ENCODE results near the gene TMEM43. TPM values are rescaled to one million over a fixed set of nuclear protein-coding genes. Genes with fewer than 3 reads are reported as not detected.

The TMEM43 gene
- total and polyA plus RNA-seq, 2 of the 13 experiments (the other 11 are each of a cell fraction or from before 2014, with no cell fraction given), result 48.9 to 50.5 TPM

DNA sequence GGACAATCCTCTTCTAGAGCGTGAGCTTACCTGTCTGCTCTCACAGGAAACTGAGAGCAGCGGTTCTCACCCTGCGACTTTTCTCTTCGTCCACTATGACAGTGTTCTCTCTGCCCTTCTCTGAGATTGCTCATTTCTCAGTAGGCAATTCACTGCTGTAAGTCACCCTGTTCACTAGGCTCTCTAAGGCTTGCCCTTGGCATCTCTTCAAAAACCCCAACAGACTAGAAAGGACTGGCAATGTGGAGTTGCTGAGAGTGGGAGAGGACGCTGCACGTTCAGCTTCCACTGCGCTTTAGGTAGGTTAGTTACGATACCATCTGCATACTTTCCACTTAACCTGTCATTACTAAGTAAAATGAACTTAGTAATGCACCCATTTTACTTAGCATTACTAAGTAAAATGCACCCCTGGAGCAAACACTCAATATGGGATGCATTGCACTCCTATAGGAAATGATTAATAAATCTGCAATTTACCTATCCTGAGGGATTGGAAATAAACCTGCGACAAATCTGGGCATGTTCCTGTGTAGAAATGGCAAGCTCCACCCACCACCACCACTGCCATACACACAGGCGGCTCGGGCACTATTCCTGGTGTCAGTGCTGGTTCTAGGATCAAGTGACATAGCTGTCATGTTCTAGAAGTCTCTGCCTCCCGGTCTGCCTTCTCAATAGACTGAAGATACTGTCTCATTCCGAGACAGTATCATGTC is 32.1 kb downstream of the TMEM43 start:
- BruUV-seq (replicated peaks), result no TSS peak
- no peak overlapping the region for H2AFZ ChIP-seq (ENCODE audit: low read length)
- H3K4me2 ChIP-seq (ENCODE audit: low read depth, low read length), result no peak overlapping the region
- H4K20me1 ChIP-seq (ENCODE audit: insufficient read depth, low read length), result peaks cover 2% of the 10 kb centered on the region; the same call in 1 of the 2 replicates
- ChIA-PET CTCF (ENCODE audit: low intra/inter-chr PET ratio, low total read pairs) (no interaction called here), POLR2A (no interaction called here)
- H3K27me3 ChIP-seq (ENCODE audit: control insufficient read depth in 1 of 2, insufficient read depth in 2 of 2, low read length in 2 of 2), result no peaks in the 10 kb centered on the region
- 99% methylated on average over 12 of the region's 13 CpGs for WGBS (ENCODE audit: low lambda C conversion rate)
- DNase-seq (ENCODE audit: low spot score), result no peak
- intact Hi-C loops (cut with micrococcal nuclease; ENCODE audit: unreplicated experiment), result no loop called here
- H3K4me1 ChIP-seq (ENCODE audit: insufficient read depth, low read length), result no peaks in the 10 kb centered on the region
- in situ Hi-C loops (cut with HindIII; ENCODE audit: extremely low pct_ligation_motif_present, low pct_unique_long_range_greater_than_20kb), result no loop called here
- H3K36me3 ChIP-seq (replicated peaks in 1 of 2; ENCODE audit: control insufficient read depth in 1 of 2, insufficient read depth in 2 of 2, low read length in 2 of 2), result peaks cover 24 to 77% of the 10 kb centered on the region in 2 experiments
- no peaks in the 10 kb centered on the region for H3K79me2 ChIP-seq (ENCODE audit: insufficient read depth, low read length)
- no peak for ATAC-seq
- H3K4me3 ChIP-seq (replicated peaks in 1 of 3; ENCODE audit: insufficient read depth in 1 of 3, low read depth in 2 of 3, low read length in 3 of 3), result no peak overlapping the region
- no peak overlapping the region for H3K9ac ChIP-seq (ENCODE audit: insufficient read depth, low read depth, low read length)
- FAIRE-seq, result no peak
- no peak overlapping the region for H3K27ac ChIP-seq (ENCODE audit: extremely low read length, insufficient read depth, low read length)
- H3K9me3 ChIP-seq (ENCODE audit: low read length), result peaks cover 6% of the 10 kb centered on the region
- no peak for TF ChIP-seq CENPT (CRISPR knock-in tag; IDR thresholded peaks at IDR 0.05; ENCODE audit: low read depth)
- no peak for TF ChIP-seq ZSCAN25 (CRISPR knock-in tag; IDR thresholded peaks at IDR 0.05)
- TF ChIP-seq, protein P1, sequence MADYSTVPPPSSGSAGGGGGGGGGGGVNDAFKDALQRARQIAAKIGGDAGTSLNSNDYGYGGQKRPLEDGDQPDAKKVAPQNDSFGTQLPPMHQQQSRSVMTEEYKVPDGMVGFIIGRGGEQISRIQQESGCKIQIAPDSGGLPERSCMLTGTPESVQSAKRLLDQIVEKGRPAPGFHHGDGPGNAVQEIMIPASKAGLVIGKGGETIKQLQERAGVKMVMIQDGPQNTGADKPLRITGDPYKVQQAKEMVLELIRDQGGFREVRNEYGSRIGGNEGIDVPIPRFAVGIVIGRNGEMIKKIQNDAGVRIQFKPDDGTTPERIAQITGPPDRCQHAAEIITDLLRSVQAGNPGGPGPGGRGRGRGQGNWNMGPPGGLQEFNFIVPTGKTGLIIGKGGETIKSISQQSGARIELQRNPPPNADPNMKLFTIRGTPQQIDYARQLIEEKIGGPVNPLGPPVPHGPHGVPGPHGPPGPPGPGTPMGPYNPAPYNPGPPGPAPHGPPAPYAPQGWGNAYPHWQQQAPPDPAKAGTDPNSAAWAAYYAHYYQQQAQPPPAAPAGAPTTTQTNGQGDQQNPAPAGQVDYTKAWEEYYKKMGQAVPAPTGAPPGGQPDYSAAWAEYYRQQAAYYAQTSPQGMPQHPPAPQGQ (CRISPR knock-in tag; IDR thresholded peaks at IDR 0.05; ENCODE audit: borderline replicate concordance), result no peak
- TF ChIP-seq SNRNP70 (IDR thresholded peaks at IDR 0.05; ENCODE audit: low read depth, low read length), result no peak
- TF ChIP-seq EHMT2 (IDR thresholded peaks at IDR 0.05; ENCODE audit: borderline replicate concordance, low read depth, low read length), result no peak
- TF ChIP-seq CBX5 (CRISPR knock-in tag; IDR thresholded peaks at IDR 0.05; ENCODE audit: borderline replicate concordance), result no peak
- no peak for TF ChIP-seq ZNF451 (CRISPR knock-in tag; IDR thresholded peaks at IDR 0.05)
- no peak for TF ChIP-seq U2AF2 (IDR thresholded peaks at IDR 0.05; ENCODE audit: low read depth, low read length)
- TF ChIP-seq, protein P2, sequence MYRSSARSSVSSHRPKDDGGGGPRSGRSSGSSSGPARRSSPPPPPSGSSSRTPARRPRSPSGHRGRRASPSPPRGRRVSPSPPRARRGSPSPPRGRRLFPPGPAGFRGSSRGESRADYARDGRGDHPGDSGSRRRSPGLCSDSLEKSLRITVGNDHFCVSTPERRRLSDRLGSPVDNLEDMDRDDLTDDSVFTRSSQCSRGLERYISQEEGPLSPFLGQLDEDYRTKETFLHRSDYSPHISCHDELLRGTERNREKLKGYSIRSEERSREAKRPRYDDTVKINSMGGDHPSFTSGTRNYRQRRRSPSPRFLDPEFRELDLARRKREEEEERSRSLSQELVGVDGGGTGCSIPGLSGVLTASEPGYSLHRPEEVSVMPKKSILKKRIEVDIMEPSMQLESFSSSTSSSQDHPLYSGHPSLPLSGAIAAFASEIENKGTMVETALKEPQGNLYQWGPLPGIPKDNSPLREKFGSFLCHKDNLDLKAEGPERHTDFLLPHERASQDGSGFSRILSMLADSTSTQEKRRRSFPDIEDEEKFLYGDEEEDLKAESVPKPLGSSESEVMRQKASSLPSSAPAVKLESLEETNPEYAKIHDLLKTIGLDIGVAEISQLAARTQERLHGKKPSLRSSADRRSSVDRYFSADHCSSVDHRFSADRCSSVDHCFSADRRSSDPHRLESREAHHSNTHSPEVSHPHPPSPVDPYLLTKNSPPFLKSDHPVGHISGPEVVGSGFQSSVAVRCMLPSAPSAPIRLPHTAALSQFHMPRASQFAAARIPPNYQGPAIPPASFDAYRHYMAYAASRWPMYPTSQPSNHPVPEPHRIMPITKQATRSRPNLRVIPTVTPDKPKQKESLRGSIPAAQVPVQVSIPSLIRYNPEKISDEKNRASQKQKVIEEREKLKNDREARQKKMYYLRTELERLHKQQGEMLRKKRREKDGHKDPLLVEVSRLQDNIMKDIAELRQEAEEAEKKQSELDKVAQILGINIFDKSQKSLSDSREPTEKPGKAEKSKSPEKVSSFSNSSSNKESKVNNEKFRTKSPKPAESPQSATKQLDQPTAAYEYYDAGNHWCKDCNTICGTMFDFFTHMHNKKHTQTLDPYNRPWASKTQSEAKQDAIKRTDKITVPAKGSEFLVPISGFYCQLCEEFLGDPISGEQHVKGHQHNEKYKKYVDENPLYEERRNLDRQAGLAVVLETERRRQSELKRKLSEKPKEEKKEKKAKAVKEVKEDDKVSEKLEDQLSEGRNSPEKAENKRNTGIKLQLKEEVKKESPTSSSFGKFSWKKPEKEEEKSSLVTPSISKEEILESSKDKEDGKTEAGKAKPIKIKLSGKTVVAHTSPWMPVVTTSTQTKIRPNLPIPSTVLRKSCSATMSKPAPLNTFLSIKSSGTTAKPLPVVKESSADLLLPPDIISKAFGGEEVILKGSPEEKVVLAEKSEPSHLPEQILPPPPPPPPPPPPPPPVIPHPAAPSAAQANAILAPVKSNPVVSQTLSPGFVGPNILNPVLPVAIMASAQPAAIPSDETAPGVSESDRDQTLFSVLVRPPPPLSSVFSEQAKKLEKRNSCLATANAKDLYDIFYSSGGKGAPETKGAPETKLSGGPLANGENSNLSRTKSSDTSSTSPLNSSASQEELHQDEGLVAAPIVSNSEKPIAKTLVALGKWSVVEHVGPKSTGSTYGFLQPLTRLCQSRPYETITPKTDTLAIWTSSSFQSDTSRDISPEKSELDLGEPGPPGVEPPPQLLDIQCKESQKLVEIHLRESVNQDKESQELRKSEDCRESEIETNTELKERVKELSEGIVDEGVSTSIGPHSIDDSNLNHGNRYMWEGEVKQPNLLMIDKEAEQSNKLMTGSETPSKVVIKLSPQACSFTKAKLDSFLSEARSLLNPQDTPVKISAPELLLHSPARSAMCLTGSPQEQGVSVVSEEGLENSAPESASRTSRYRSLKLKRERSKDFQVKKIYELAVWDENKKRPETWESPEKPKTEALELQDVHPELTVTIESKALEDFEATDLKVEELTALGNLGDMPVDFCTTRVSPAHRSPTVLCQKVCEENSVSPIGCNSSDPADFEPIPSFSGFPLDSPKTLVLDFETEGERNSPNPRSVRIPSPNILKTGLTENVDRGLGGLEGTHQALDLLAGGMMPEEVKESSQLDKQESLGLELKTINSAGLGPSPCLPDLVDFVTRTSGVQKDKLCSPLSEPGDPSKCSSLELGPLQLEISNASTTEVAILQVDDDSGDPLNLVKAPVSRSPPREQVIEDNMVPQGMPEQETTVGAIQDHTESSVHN (CRISPR knock-in tag; IDR thresholded peaks at IDR 0.05), result no peak
- TF ChIP-seq, protein P3, sequence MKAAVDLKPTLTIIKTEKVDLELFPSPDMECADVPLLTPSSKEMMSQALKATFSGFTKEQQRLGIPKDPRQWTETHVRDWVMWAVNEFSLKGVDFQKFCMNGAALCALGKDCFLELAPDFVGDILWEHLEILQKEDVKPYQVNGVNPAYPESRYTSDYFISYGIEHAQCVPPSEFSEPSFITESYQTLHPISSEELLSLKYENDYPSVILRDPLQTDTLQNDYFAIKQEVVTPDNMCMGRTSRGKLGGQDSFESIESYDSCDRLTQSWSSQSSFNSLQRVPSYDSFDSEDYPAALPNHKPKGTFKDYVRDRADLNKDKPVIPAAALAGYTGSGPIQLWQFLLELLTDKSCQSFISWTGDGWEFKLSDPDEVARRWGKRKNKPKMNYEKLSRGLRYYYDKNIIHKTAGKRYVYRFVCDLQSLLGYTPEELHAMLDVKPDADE (CRISPR knock-in tag; IDR thresholded peaks at IDR 0.05), result no peak
- TF ChIP-seq ZNF235 (CRISPR knock-in tag; IDR thresholded peaks at IDR 0.05; ENCODE audit: borderline replicate concordance), result no peak
- TF ChIP-seq TCF7 (IDR thresholded peaks at IDR 0.05; ENCODE audit: low read depth), result no peak
- TF ChIP-seq ATAD3A (CRISPR knock-in tag; IDR thresholded peaks at IDR 0.05), result no peak
